Urothelium cell line (cell line): Measurements from ENCODE around the gene PLA2R1.
A peak's percentile ranks its signal among the peaks of the same experiment; 100 is the strongest.

Source experiments
- DNase-seq: peaks from one replicate; pipeline ENCODE4 v3.0.0; 2011; ENCODE audit warnings: low spot score, mixed read lengths
- FAIRE-seq: peaks from 2 replicates; lab custom pipeline; 2011; peaks lifted over from hg19 to GRCh38; lab: Jason Lieb, UNC

PLA2R1 gene

DNA sequence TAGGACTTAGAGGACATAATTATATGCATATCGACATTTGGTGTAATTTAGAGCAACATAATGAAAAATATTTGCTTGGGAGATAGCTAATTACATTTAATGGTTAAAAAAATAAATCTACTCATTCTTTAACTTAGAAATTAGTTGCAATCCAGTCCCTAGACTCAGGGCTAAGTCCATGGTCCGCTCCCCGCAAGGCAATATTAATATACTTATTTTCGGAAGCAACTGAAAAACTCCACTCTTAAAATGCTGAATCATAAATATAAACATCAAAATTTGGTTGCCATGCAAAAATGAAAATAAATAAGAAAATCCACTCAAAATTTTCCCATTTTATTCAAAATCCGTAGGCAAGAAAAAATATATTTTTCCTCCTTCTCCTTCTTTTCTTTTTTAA is 164.7 kb downstream of the PLA2R1 start:
- no peak for FAIRE-seq

DNA sequence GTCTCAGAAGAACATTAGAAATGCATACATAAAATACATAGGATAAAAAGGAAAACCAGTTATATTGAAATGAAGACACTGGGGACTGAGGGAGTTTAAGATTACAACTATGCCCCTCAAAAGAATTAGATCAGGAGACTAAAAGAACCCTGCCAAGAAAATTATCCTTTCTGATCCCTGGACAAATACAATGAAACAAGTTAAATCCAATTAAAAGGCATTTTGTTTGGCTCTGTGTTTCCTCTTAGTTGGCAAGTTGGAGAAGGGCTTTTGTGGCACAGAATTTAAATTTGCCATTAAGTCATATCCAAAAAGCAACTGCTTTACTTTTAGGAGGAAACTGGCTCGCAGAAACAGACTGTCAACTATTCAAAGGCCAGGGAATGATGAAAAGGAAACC is 165.3 kb downstream of the PLA2R1 start:
- FAIRE-seq (no peak), DNase-seq (no peak)

More for the DNA sequence above, 164.7 kb downstream of the PLA2R1 start:
- DNase-seq = no peak

DNA sequence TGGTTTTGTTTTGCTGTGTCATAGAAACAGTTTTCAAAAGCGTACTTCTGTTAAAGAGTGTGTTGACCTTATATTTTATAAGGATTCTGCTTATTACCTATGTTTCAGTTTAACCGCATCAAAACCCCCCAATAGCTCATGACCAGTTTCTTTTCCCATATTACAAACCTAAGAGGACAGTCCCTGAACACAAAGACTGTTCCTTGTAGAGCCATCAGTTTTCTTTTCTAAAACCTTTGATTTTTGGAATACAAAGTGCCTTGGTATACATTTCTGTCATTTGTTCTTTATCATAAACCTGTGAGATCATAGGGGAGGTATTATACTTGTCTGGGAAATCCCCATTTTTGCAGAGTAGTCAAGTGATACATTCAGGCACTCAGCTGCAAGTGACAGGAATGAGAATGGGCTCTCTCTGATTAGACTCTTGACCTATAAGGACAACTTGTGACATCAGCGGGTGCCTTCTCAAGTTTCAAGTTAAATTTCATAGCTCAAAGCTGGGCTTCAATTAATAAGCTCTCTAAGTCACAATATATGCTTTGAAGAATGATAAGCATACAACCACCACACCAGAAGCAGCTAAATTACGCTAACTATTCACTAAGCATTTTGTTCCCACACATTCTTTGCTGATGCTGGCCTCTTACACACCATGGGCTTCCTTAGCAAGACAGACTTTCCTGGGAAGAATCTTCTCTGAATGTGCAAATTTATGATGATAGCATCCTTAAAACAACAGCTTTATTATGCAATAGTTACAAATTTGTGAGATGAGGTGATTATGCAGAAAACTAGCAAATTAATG is 167.0 kb downstream of the PLA2R1 start:
- DNase-seq = no peak
- no peak for FAIRE-seq

DNA sequence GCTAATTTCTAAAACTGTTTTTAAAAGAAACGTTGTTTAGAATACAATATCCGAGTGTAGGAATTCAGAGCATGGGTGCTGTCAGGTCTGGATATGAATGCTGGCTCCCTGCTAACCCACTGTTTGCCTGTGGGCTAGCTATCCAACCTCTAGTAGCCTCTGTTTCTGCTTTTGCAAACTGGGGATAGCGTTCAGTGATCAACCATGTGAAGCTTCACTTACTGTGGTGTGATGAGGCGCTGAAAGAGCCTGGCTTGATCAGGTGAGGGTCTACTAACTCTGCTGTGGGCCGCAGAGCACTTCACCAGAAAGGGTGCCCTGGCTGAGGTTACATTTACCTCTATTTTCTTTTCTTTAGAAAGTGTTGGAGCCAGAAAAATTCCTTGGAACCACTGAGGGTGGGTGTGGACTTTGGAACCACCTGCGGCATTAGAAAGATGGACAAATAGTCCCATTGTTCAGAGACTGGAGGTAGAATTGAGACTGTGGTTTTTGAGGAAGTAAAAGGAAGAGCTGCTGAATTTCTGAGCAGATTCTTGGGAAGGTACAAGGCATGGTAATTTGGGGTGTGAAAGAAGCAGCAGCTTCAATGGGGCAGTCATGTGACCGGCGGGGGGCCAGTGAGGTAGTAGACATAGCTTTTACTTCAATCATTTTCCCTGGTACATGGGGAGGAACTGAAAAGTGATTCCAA is 168.1 kb downstream of the PLA2R1 start:
- DNase-seq = peak; percentile 25
- FAIRE-seq = no peak

DNA sequence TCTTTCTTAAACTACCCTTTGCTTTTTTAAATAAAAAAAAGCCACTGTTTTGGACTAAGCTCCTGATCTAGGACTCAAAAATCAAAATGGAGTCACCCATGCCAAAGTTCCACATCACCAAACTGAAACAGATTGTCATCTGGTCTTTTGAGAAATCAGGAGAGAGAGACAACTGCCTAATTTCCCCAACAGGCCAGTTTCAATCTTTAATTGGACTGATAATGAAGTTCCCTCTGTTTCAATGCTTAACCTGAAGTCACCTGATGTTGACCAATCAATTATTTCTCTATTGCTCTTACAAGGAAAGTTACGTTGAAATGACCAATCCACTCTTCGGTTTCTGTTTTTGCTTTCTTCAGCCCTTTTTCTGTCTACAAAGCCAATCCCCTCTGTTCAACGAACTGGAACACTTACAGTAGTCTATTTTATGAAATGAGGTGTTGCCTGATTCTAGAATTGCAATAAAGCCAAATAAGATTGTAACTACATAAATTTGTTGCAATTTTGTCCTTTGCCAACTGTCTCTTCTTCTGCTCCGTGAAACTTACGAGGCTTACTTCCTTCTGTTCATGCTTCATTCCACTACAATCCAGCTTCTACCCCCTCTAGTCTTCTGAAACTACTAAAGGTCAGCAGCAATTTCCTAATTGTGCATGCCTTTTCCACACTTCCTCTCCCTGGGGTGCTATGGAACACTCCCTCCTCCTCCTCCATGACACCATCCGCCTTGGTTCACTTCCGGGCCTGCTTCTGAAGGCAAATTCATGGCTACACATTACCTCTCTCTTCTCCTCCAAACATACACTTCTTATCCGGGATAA is 169.2 kb downstream of the PLA2R1 start:
- no peak for DNase-seq
- no peak for FAIRE-seq

DNA sequence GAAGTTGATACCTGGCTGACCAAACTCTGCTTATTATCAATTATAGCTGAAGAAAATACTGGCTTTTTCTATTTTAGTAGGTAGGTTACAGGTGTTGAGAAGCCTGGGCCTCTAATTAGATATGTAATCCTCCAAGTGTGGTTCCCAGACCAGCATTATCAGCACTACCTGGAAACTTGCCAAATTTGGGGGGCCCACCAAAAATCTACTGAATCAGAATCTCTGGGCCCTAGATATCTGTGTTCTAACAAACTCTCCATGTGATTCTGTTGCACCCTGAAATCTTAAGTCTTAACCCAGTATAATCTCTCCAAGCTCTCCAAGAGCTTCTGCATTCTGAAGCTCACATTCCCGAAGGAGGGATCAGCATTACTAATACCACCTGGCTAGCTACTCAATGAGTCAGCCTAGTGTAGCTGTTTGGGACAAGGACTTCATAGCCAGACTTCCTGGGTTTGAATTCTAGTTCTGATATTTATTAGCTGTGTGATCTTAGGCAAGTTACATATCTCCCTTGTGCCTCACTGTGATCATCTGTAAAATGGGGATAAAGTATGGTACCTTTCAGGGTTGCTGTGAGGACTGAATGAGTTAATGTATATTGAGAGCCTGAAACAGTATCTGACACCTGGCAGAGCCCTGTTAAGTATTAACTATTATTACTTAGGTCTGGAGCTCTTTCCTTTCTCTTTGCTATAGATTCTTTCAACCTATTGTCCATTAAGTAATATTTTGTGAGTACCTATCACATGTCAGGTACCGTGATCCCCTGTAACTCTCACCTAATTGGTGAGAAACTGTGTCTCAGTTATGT is 170.3 kb downstream of the PLA2R1 start:
- FAIRE-seq (peak; percentile 72), DNase-seq (peak; percentile 63)

DNA sequence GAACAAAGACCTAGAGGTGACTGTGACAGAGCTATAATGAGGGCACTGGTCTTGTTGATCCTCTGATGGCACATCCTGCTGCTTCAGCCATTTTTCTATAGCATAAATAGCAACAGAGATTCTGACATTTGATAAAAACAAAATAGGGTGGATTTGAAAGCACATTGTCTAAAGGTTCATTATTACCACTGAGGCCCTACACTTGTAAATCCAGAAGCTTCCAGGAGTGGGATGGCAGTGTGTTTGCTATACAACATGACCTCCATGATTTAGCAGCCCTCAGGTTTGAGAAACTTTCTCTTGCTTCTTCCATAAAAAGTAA is 171.2 kb downstream of the PLA2R1 start:
- DNase-seq (no peak), FAIRE-seq (no peak)

DNA sequence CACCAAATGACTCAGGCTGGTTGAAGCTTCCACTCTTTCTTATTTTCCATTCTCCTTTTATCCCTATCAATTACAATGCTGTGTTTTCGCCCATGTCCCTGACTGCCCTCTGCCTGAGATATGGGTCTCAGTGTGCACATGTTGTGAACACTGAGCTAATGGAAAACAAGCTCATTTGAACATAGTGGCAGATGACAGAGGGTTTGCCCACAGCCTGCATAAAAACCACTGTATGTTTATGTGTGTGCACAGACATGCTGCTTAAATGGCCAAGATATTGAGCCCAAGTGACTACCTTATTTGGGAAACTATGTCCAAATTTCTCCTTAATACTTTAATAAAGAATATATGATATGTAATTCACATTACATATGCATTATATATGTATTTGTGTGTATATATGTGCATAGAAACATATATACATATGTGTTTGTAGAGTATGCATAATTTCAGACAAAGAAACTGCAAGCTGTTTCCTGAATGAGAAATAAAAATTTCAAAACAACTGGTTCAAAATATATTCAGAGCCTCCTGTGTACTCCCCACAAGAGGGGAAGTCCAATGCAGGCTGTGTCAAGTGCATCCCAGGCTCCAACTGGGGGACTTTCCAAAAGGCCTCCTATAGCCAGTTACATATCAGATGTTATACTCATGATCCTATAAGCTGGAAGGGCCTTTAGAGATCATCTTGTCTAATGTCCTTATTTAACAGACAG is 171.7 kb downstream of the PLA2R1 start:
- FAIRE-seq = peak; percentile 86
- DNase-seq = no peak

DNA sequence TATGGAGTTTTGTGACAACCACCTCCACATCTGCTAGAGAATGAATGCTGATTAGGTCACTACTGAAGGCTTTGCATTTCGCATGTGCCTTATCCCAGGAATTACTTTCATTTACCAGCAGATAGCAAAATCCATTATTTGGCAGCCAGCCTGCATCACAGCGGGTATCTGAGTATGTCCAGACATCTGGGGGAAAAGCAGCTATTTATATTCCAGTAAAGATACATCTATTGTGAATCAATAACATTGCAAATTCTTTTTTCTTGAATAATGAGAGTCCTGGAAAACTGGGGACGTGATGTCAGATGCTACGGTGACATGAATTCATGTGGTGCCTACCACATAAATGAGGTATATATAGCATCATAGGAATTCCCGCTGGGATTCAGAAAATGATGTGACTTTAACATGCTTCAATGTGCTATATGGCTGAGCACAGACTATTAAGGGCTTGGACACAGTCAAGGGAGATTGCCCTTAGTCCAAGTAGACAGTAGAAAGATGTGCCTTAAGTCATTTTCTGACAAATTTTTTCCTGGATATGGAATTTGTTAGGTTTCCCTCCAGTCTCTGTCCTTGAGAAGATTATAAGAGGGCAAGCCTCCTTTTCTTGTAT is 180.2 kb downstream of the PLA2R1 start:
- no peak for FAIRE-seq
- no peak for DNase-seq
